B cell (primary cell): Measurements from ENCODE around the gene RAI1.
A peak's percentile ranks its signal among the peaks of the same experiment; 100 is the strongest.

ENCODE experiments used
- CTCF ChIP-seq: fragments of 200-600 bp; IDR thresholded peaks from one replicate; pipeline ENCODE4 v1.8.0; 2022; ENCODE audit warnings: antibody characterized with exemption, mild to moderate bottlenecking
- EZH2 ChIP-seq: IDR thresholded peaks from 2 replicates; pipeline ENCODE4 v1.6.1; 2012; ENCODE audit warnings: borderline replicate concordance, low read depth, mild to moderate bottlenecking, moderate library complexity, low read length; ENCODE audit not compliant: insufficient read depth, poor library complexity, severe bottlenecking

- TF ChIP-seq EZH2 (no peak), CTCF (peak; percentile 20)
Measured at GRCh38 chr17:17748179-17748578, 66.9 kb downstream of the RAI1 start.
